Left ventricle myocardium inferior (tissue), 1 donor: Measurements from ENCODE around the gene VGLL3. TPM values are rescaled to one million over a fixed set of nuclear protein-coding genes. Genes with fewer than 3 reads are reported as not detected.

Experiments used
- DNase-seq: peaks from one replicate; pipeline ENCODE4 v3.0.0-alpha.2; 2020
- H3K27ac ChIP-seq: fragments of 200-600 bp; replicated peaks from 2 replicates; pipeline ENCODE4 v1.8.0; 2021
- H3K27me3 ChIP-seq: fragments of 200-600 bp; 2 replicates; pipeline ENCODE4 v1.8.0; 2021; ENCODE audit warnings: low read depth
- H3K36me3 ChIP-seq: fragments of 200-600 bp; 2 replicates; pipeline ENCODE4 v1.8.0; 2021
- H3K4me1 ChIP-seq: fragments of 200-600 bp; 2 replicates; pipeline ENCODE4 v1.8.0; 2021
- H3K4me3 ChIP-seq: fragments of 200-600 bp; 2 replicates; pipeline ENCODE4 v1.8.0; 2021; ENCODE audit warnings: mild to moderate bottlenecking, moderate library complexity
- H3K9me3 ChIP-seq: fragments of 200-600 bp; replicated peaks from 2 replicates; pipeline ENCODE4 v1.8.0; 2021
- intact Hi-C: fragments of 100-400 bp; cut with micrococcal nuclease; formaldehyde crosslinking; loops from one replicate; pipeline ENCODE4 v1.11.0; 2022
- total RNA-seq: library from RNA; stranded (reverse); fragmentation: NEBNext Ultra II Directional; extraction: Animal tissue kit (Norgen Biotek cat#: 25700); gene quantifications from one replicate; pipeline ENCODE4 v1.2.1, GENCODE V29; 2021
- TF ChIP-seq, protein P1 (sequence below): fragments of 200-600 bp; IDR thresholded peaks from 2 replicates; pipeline ENCODE4 v1.8.0; 2021; ENCODE audit warnings: antibody characterized with exemption, mild to moderate bottlenecking, borderline replicate concordance
- donor health status: DM: no; HTN: yes; CAD: no; lungs with severe emphysema.

Gene VGLL3
- total RNA-seq, 1 donor from 2014 or later, result 4.0 TPM

DNA sequence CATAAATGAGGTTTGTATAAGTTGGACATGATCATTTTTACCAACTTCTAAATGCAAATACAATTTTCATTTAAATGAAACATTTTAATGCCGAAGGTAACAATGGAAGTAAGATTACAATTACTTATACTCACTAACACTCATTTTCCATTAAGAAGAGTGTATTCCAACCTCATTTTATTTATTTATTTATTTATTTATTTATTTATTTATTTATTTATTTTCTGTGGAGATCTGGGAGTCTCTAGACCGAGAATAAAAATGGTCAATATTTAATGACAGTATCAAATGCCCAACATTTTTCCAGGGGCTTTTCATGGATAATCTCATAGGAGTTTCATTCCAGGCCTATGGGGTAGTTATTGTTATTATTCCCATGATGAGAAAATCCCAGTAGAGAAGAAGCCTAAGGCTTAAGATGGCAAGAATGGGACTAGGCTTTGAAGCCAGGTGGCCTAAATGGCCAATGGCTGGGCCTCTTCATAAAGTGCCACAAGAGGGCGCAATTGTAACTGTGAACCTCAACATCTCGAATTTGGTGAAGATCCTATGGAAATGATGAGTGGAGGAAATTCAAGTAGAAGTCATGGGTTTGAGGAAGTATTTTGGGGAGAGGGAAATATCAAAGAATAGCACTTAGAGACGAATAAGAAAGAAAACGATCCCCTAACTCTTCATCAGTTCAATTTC lies 21.3 kb downstream of the VGLL3 start:
- DNase-seq, result no peak
- peaks cover 6% of the 10 kb centered on the region for H3K36me3 ChIP-seq

GRCh38 chr3:86968244-86968932 lies 22.6 kb downstream of the VGLL3 start:
- Histone ChIP-seq H3K27me3 (no peaks in the 10 kb centered on the region), H3K36me3 (peaks cover 6% of the 10 kb centered on the region), H3K9me3 (no peaks in the 10 kb centered on the region), H3K27ac (no peak overlapping the region), H3K4me3 (no peak overlapping the region), H3K4me1 (no peaks in the 10 kb centered on the region)
- intact Hi-C loops, result no loop called here
- DNase-seq, result no peak
- TF ChIP-seq, protein P1, sequence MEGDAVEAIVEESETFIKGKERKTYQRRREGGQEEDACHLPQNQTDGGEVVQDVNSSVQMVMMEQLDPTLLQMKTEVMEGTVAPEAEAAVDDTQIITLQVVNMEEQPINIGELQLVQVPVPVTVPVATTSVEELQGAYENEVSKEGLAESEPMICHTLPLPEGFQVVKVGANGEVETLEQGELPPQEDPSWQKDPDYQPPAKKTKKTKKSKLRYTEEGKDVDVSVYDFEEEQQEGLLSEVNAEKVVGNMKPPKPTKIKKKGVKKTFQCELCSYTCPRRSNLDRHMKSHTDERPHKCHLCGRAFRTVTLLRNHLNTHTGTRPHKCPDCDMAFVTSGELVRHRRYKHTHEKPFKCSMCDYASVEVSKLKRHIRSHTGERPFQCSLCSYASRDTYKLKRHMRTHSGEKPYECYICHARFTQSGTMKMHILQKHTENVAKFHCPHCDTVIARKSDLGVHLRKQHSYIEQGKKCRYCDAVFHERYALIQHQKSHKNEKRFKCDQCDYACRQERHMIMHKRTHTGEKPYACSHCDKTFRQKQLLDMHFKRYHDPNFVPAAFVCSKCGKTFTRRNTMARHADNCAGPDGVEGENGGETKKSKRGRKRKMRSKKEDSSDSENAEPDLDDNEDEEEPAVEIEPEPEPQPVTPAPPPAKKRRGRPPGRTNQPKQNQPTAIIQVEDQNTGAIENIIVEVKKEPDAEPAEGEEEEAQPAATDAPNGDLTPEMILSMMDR, result no peak

More for the DNA sequence above, 21.3 kb downstream of the VGLL3 start:
- Histone ChIP-seq H3K4me3 (no peak overlapping the region), H3K27ac (no peak overlapping the region), H3K9me3 (no peaks in the 10 kb centered on the region), H3K27me3 (no peaks in the 10 kb centered on the region), H3K4me1 (peaks cover 2% of the 10 kb centered on the region)
- TF ChIP-seq, protein P1, result peak; percentile 59
- intact Hi-C loops, result no loop called here

DNA sequence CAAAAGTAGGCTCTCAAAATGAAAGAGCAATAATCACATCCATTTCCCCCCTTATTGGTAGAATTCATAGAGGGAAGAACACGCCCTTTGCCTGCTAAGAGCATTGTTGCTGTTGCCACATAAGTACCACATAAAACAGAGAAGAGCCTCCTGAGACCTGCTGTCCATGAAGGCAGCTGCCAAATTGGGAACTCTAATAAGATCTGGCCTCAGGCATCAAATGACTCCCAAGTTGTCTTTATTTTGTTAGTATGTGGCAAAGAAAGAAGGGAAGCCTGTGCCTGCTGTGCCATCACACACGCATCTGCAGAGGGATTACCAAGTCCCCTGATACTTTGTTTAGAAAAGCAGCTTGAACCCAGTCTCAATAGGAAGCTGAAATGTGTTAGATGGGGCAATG lies 23.9 kb downstream of the VGLL3 start:
- no peaks in the 10 kb centered on the region for H3K27me3 ChIP-seq
- no peak for DNase-seq
- H3K4me1 ChIP-seq, result no peaks in the 10 kb centered on the region
- H3K36me3 ChIP-seq, result peaks cover 6% of the 10 kb centered on the region
- TF ChIP-seq, protein P1, result no peak
- intact Hi-C loops, result no loop called here
- H3K9me3 ChIP-seq, result no peaks in the 10 kb centered on the region
- H3K27ac ChIP-seq, result no peak overlapping the region
- no peak overlapping the region for H3K4me3 ChIP-seq

GRCh38 chr3:86965166-86965565 lies 25.8 kb downstream of the VGLL3 start:
- TF ChIP-seq, protein P1, result no peak
- Histone ChIP-seq H3K9me3 (no peaks in the 10 kb centered on the region), H3K27ac (no peak overlapping the region), H3K4me1 (no peaks in the 10 kb centered on the region), H3K36me3 (peaks cover 6% of the 10 kb centered on the region), H3K27me3 (no peaks in the 10 kb centered on the region), H3K4me3 (no peak overlapping the region)
- intact Hi-C loops, result no loop called here
- no peak for DNase-seq

DNA sequence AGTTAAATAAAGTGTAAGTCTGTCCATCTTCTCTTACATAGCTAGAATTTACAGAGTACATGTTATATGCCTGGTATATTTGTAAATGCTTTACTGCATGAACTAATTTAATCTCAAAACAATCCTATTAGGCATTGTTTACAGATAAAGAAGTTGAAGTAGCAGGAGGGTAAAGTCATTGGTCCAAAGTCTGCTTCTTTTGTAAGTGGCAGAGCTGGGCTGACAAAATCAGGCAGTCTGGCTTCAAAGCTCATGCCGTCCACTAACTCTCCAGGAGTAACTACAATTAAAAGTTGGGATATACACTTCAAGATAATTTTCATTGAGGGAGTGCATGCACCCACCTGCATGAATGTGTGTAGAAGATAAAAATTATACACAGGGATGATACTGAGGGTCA lies 27.3 kb downstream of the VGLL3 start:
- Histone ChIP-seq H3K9me3 (no peaks in the 10 kb centered on the region), H3K27me3 (no peaks in the 10 kb centered on the region), H3K27ac (no peak overlapping the region), H3K4me3 (no peak overlapping the region), H3K4me1 (no peaks in the 10 kb centered on the region), H3K36me3 (peaks cover 5% of the 10 kb centered on the region)
- DNase-seq, result no peak
- TF ChIP-seq, protein P1, result no peak
- intact Hi-C loops, result no loop called here
